ENCODE data around the gene PFKL.

- TF ChIP-seq CTCF (IDR thresholded peaks at IDR 0.05), result no peak
- TF ChIP-seq EZH2 (IDR thresholded peaks at IDR 0.05; ENCODE audit: borderline replicate concordance, insufficient read depth, low read depth, low read length, poor library complexity, severe bottlenecking), result no peak
Observed at GRCh38 chr21:44255511-44255981, 44.3 kb upstream of the PFKL start.
